Prostate gland (tissue), 2 donors: ENCODE data around the gene KLHL29.

ENCODE experiments used
- POLR2A ChIP-seq: fragments of 450-650 bp; IDR thresholded peaks from one replicate; pipeline ENCODE4 v1.6.1; 2016; ENCODE audit warnings: antibody characterized with exemption, mild to moderate bottlenecking
- TF ChIP-seq, protein P1 (sequence below), 4 experiments: fragments of 200-600 bp in 2 of 4; fragments of 450-650 bp in 2 of 4; sonication (generic) in 2 of 4; IDR thresholded peaks; 1 replicate in 3 of 4; 2 replicates in 1 of 4; pipeline ENCODE4 v1.5.1; 2016 to 2019; ENCODE audit warnings: antibody characterized with exemption in 4 of 4, mild to moderate bottlenecking in 2 of 4, moderate library complexity in 2 of 4

DNA sequence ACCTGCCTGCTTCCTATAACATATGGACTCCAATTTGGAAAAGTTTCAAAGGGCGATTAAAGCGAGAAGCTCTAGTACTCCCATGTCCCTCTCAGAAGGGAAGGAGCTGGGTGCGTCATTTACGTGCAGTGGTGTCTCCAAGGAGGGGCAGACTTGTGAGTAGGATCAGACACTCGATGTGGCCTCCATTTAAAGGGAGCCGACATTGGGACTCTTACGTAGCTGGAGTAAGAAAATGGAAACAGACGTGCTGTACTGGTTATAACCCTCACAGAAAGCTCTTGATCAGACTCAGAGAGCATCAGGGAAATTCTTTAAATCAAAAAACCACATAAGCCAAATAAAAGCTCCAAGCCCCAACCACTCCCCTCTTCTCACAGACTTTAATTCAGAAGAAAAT lies 198.5 kb downstream of the KLHL29 start:
- TF ChIP-seq, protein P1, sequence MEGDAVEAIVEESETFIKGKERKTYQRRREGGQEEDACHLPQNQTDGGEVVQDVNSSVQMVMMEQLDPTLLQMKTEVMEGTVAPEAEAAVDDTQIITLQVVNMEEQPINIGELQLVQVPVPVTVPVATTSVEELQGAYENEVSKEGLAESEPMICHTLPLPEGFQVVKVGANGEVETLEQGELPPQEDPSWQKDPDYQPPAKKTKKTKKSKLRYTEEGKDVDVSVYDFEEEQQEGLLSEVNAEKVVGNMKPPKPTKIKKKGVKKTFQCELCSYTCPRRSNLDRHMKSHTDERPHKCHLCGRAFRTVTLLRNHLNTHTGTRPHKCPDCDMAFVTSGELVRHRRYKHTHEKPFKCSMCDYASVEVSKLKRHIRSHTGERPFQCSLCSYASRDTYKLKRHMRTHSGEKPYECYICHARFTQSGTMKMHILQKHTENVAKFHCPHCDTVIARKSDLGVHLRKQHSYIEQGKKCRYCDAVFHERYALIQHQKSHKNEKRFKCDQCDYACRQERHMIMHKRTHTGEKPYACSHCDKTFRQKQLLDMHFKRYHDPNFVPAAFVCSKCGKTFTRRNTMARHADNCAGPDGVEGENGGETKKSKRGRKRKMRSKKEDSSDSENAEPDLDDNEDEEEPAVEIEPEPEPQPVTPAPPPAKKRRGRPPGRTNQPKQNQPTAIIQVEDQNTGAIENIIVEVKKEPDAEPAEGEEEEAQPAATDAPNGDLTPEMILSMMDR (IDR thresholded peaks at IDR 0.05) = no peak
- no peak for TF ChIP-seq POLR2A
